Pulmonary artery endothelial cell (primary cell): ENCODE data around the gene NIPSNAP3A. TPM values are rescaled to one million over a fixed set of nuclear protein-coding genes. Genes with fewer than 3 reads are reported as not detected.

Experiments used
- DNase-seq: peaks from one replicate; pipeline ENCODE4 v3.0.0-alpha.2; 2011; ENCODE audit warnings: low read depth, low spot score
- total RNA-seq: library from RNA; depleted of rRNA; stranded (reverse); fragments of >200 nt; gene quantifications from 2 replicates; pipeline ENCODE4 v1.2.3, GENCODE V29; 2014

The NIPSNAP3A gene
- total RNA-seq, 1 donor from 2014 or later, result 54.5 TPM

DNA sequence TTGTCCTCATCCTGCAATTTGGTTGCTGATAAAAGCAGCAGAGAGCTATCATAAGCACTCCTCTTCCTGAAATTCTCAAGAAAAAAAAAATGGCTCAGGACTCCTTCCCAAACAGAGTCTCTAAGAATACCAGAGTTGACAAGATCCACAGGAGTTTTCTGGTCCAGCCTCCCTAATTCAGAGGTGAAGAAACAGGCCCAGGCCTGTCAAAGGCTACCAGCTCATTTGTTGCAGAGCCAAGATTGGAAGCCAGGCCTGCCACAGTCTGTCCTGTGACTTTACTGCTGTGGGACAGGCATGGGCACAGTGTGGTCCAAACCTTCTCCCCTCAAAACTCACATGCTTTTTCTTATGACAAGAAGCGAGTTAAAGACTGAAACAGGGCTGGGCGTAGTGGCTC is 58.0 kb downstream of the NIPSNAP3A start:
- no peak for DNase-seq

DNA sequence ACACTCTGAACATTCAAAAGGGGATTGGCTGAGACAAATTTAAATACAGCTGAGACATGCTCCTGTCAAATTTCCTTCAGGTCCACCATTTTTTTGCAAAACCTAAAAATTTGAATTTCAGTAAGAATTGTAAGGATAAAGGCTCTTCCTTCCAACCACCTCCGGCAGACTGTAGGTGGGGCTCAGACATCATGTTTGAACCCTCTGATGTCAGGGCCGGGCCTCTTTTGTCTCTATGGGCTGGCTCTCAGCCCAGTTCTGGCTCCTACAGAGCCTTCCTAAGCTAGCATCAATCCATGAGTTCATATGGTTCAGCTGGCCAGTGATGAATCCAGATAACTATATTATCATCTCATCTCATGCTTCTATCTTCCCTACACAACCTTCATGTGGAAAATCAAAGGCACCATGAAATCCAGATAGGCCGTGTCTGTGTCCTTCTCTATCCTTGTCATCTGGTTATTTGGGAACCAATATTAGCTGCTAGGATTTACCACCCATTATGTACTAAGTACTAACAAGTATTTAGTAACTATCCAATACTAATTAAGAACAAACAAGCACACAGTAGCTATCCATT is 60.6 kb downstream of the NIPSNAP3A start:
- DNase-seq, result no peak

Other genes with a start within 250 kb of the NIPSNAP3A start
- gene OR13F1, start 243.4 kb upstream of the NIPSNAP3A start, total RNA-seq, result not detected in 2 replicates
- gene OR13C4, start 220.5 kb upstream of the NIPSNAP3A start, total RNA-seq, result not detected in 2 replicates
- gene OR13C3, start 210.8 kb upstream of the NIPSNAP3A start, total RNA-seq, result not detected in 2 replicates
- not detected in 2 replicates for gene OR13C8, start 178.5 kb upstream of the NIPSNAP3A start, total RNA-seq
- gene OR13C5, start 148.3 kb upstream of the NIPSNAP3A start, total RNA-seq, result not detected in 2 replicates
- not detected in 2 replicates for gene OR13C2, start 142.1 kb upstream of the NIPSNAP3A start, total RNA-seq
- gene OR13C9, start 129.5 kb upstream of the NIPSNAP3A start, total RNA-seq, result not detected in 2 replicates
- gene OR13D1, start 53.2 kb upstream of the NIPSNAP3A start, total RNA-seq, result not detected in 2 replicates
- gene NIPSNAP3B, start 16.4 kb downstream of the NIPSNAP3A start, total RNA-seq, result 0.14 and 0.33 TPM in 2 replicates
- 5.9 and 7.2 TPM in 2 replicates for gene ABCA1, start 180.5 kb downstream of the NIPSNAP3A start, total RNA-seq